Activated CD4-positive, alpha-beta T cell treated with anti-CD3 and anti-CD28 coated beads, Interleukin-2, amount 50 U/mL, for 24 hours (primary cell): ENCODE data around the gene NCOA5.
A peak's percentile ranks its signal among the peaks of the same experiment; 100 is the strongest.

ENCODE experiments used
- DNase-seq, 2 donors: peaks; one replicate each; pipeline ENCODE4 v3.0.0-alpha.2; 2020; ENCODE audit warnings: low read depth in 1 of 2, low spot score in 1 of 2

Gene NCOA5

DNA sequence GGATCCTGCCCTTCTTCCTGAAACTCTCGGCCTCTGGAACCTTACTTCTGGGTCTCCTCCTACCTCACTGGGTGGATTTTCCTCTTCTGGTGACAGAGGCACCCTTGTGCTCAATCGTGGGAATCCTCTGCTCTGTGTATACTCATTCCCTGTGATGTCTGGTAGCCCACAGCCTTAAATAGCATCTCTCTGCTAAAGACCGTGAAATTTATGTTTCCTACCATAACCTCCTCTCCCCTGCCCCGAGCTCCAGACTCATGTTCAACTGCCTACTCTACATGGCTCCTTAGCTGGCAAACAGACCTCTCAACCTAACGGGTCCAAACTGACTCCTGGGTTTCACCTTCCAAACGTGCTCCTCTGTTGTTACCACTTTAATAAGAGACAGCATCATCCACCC lies 71.2 kb downstream of the NCOA5 start:
- DNase-seq: no peak

DNA sequence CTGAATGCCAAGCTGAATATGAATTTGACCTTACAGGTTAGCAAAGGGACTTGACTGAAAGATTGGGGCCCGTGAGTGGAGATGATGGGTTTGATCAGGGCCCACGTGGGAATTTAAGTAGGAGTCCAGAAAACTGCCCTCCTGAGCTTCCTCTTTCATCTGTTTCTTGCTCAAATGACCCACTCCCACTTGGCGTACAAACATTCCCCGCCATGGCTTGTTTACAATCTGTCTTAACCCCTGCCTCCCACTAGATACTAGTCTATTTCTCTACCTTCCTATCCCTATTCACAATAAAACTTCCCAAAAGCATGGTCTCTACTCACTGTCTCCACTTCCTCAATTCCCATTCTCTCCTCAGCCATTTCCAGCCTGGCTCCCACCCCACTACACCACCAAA lies 71.7 kb downstream of the NCOA5 start:
- DNase-seq: no peak

DNA sequence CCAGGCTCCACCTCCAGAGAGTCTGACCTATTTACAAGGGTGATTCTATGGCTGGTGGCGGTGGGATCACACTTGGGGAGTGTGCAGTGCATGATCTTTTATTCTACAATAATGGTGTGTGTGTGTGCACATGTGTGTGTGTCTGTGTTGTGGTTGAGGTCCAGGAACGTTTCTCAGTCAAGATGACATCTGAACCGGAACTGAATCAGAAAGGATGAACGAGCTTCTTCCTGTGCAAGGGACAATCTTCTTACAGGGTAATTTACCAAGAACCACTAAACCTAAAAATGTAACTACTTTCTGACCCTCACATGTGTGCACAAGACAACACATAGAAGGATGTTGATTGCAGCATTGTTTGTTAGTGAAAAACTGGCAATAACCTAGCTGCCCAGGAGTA lies 72.5 kb downstream of the NCOA5 start:
- DNase-seq: no peak

DNA sequence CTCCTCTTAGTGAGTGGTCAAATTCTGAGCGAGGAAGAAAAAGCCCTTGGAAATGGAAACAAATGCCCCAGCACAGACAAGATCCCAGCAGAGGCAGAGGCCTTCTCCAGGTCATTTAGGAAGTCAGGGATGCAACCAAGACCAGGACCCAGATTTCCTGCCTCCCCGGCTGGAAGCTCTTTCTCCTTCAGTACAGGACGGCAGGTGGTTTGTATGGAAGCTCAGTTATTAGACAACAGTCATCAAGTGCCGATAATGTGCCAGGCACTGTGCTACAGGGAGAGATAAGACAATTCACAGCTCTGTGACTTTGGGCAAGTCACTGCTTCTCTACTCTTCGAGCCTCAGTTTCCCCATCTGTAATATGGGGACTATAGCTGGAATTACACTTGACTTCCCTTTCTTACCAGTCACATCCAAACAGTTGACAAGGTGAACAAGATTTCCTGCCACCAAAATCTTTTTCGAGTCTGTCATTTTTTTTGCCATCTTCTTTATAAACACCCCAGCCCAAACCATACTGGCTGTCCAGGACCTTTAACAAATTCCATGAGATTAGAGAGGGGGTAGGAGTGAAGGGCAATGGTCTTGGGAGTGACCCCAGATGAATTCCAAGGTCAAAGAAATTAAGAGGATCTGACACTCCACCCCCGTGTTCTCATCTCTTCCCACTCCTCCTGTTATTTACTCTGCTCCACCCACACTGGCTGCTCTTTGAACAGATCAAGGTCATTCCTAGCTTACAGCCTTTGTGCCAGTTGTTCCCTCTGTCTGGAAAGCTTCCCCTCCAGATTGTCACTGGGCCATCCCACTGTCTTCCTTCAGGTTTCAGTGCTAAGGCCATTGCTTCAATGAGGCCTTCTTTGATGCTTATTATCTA lies 75.0 kb downstream of the NCOA5 start:
- no peak for DNase-seq

DNA sequence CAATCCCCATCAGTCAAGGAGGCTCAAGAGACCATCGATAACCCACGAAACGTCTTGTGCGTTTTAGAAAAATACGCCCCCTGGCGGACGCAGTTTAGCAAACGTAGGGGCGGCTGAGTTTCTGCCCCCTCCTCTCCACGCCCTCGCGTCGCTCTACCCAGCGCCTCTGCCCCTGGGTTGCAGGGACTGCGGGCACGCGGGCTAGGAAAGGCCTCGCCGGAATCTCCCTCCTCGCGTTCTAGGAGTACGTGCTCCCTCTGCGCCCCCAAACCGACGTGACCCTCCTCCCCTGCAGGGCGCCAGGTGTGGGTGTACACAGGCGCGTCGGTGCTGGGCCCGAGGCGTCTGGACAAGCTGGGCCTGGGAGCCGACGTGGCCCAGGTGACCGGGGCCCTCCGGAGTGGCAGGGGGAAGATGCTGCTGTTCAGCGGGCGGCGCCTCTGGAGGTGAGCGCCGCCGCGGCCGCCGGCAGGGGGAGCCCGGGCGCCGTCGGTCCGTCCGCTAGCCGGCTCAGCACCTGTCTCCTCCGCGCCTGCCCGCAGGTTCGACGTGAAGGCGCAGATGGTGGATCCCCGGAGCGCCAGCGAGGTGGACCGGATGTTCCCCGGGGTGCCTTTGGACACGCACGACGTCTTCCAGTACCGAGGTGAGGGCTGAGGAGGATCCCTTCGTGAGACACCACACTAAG lies 75.8 kb downstream of the NCOA5 start:
- DNase-seq: peak; percentile 42 to 56

DNA sequence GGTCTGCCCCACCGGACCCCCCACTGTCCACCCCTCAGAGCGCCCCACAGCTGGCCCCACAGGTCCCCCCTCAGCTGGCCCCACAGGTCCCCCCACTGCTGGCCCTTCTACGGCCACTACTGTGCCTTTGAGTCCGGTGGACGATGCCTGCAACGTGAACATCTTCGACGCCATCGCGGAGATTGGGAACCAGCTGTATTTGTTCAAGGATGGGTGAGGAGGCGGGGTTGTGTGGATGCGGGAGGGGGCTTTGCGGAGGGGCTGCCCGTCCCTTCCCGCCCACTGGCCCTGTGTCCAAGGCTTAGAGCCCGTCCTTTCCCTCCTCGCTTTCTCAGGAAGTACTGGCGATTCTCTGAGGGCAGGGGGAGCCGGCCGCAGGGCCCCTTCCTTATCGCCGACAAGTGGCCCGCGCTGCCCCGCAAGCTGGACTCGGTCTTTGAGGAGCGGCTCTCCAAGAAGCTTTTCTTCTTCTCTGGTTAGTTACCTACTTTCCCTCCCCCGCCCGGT lies 76.4 kb downstream of the NCOA5 start:
- no peak for DNase-seq

DNA sequence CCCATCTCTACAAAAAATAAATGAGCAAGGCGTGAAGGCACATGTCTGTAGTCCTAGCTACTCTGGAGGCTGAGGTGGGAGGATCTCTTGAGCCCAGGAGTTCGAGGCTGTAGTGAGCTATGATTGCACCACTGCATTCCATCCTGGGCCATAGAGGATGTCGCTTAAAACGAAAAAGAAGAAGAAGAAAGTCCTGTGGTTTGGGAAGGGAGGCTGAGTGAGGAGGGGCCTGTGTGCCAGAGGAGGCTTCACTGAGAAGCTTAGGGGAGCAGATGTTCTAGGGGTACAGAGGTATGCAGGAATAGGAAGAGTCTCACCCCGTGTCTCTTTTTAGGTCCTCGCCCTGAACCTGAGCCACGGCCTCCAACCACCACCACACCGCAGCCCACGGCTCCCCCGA lies 76.8 kb downstream of the NCOA5 start:
- no peak for DNase-seq

DNA sequence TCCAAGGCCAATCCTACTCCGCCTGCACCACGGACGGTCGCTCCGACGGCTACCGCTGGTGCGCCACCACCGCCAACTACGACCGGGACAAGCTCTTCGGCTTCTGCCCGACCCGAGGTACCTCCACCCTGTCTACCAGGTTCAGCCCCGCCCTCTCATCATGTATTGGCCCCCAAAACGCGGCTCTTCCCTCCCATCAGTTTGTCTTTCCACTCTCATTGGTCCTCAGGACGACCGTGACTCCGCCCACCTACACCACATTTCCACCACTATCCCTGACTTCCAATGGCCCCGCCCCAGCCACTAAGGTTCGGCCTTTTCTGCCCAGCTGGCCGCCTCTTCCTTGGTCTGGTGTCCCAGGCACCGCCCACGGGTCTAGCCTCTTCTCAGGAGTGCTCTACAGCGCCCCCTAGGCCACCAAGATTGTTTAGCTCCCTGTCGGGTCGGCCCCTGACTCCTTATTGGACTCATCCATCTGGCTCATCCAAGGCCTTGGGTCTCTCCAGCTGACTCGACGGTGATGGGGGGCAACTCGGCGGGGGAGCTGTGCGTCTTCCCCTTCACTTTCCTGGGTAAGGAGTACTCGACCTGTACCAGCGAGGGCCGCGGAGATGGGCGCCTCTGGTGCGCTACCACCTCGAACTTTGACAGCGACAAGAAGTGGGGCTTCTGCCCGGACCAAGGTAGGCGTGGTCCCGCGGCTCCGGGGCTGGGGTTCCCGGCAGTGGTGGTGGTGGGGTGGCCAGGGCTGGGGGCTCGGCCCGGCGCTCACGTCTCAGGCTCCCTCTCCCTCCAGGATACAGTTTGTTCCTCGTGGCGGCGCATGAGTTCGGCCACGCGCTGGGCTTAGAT lies 77.9 kb downstream of the NCOA5 start:
- no peak for DNase-seq
